GM19324 (cell line): ENCODE results near the gene AKAP9.
"Not testable (repeated sequence)": the region's sequence is repeated elsewhere in the genome, so short reads cannot be mapped to it uniquely, and the experiment has no call there.

Experiments used
- ATAC-seq: cut with Tn5 transposase; IDR thresholded peaks from one replicate; pipeline ENCODE4 v1.9.1; 2021; ENCODE audit warnings: mild to moderate bottlenecking, moderate library complexity; ENCODE audit not compliant: unreplicated experiment, low FRiP score

The AKAP9 gene

GRCh38 chr7:92053312-92053711 lies 112.7 kb downstream of the AKAP9 start:
- ATAC-seq = no peak

GRCh38 chr7:92056286-92056685 lies 115.6 kb downstream of the AKAP9 start:
- ATAC-seq = no peak

GRCh38 chr7:92057375-92057774 lies 116.7 kb downstream of the AKAP9 start:
- no peak for ATAC-seq

GRCh38 chr7:92058040-92058439 lies 117.4 kb downstream of the AKAP9 start:
- no peak for ATAC-seq

GRCh38 chr7:92058899-92059298 lies 118.2 kb downstream of the AKAP9 start:
- ATAC-seq = no peak

- ATAC-seq = no peak
Measured at GRCh38 chr7:92061154-92061553, 120.5 kb downstream of the AKAP9 start.

- no peak for ATAC-seq
Measured at GRCh38 chr7:92064438-92065029, 123.9 kb downstream of the AKAP9 start.

GRCh38 chr7:92071032-92071431 lies 130.4 kb downstream of the AKAP9 start:
- ATAC-seq = no peak

GRCh38 chr7:92072121-92072520 lies 131.5 kb downstream of the AKAP9 start:
- ATAC-seq = no peak

- no peak for ATAC-seq
Measured at GRCh38 chr7:92072708-92073107, 132.0 kb downstream of the AKAP9 start.

GRCh38 chr7:92075455-92076158 lies 134.9 kb downstream of the AKAP9 start:
- ATAC-seq = peak; percentile 88

GRCh38 chr7:92076509-92076908 lies 135.8 kb downstream of the AKAP9 start:
- no peak for ATAC-seq

- ATAC-seq = not testable (repeated sequence)
Measured at GRCh38 chr7:92083922-92084321, 143.3 kb downstream of the AKAP9 start.

GRCh38 chr7:92088266-92088665 lies 147.6 kb downstream of the AKAP9 start:
- ATAC-seq = no peak

- no peak for ATAC-seq
Measured at GRCh38 chr7:92092210-92092609, 151.5 kb downstream of the AKAP9 start.

- ATAC-seq = no peak
Measured at GRCh38 chr7:92095380-92095779, 154.7 kb downstream of the AKAP9 start.

GRCh38 chr7:92100534-92100933 lies 159.9 kb downstream of the AKAP9 start:
- ATAC-seq = no peak

GRCh38 chr7:92102862-92103261 lies 162.2 kb downstream of the AKAP9 start:
- ATAC-seq = not testable (repeated sequence)

GRCh38 chr7:92108821-92109220 lies 168.2 kb downstream of the AKAP9 start:
- no peak for ATAC-seq

GRCh38 chr7:92110857-92111256 lies 170.2 kb downstream of the AKAP9 start:
- no peak for ATAC-seq

GRCh38 chr7:92115821-92116220 lies 175.2 kb downstream of the AKAP9 start:
- ATAC-seq = no peak

- no peak for ATAC-seq
Measured at GRCh38 chr7:92116949-92117348, 176.3 kb downstream of the AKAP9 start.
